Measurements from ENCODE around the gene EYS.

The EYS gene

DNA sequence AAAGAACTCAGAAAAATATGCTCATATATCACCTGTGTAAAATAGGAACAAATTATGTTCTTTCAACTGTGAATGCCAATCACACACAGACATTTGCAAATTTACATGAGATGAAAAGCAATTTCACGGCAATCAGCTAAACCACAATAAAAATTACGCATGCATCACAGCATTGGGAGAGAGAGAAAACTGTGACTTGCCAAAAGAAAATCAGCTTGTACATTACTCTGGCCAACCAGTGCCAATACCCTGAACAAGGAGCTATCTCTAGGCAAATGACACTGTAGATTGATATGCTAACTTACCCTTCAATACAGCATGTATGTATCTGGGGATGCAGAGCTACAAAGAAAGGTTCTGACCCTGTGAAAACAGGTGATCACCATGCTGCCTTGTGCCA lies 515.6 kb downstream of the EYS start:
- DNase-seq (ENCODE audit: extremely low spot score) = no peak
- TF ChIP-seq CTCF (IDR thresholded peaks at IDR 0.05; ENCODE audit: control extremely low read depth, extremely low read depth, low read depth, missing control alignments) = no peak
- ChIA-PET CTCF (no interaction called here), POLR2A (no interaction called here)

GRCh38 chr6:65189236-65189881 lies 517.7 kb downstream of the EYS start:
- DNase-seq (ENCODE audit: extremely low spot score) = no peak
- TF ChIP-seq CTCF (IDR thresholded peaks at IDR 0.05; ENCODE audit: control extremely low read depth, extremely low read depth, low read depth, missing control alignments) = no peak
- ChIA-PET CTCF (no interaction called here), POLR2A (no interaction called here)

DNA sequence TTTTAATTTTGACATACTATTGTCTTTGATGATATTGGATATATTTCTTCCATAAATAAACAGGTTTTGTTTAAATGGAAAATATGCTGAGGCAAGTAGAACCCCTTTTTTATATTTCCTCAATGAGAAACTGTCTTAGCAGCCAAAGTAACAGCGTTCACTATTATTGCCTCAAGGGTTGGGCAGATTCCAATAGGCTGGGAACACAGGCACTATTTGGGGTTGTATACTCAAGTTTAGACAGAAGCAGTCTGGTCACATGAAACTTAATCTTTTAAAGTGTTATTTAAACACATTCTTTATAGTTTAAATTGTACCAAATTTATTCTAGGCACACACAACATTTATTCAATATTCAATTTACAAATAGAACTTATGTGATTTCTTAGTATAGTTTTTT lies 520.2 kb downstream of the EYS start:
- no peak for DNase-seq (ENCODE audit: extremely low spot score)
- CTCF ChIA-PET = no interaction called here
- POLR2A ChIA-PET = no interaction called here

DNA sequence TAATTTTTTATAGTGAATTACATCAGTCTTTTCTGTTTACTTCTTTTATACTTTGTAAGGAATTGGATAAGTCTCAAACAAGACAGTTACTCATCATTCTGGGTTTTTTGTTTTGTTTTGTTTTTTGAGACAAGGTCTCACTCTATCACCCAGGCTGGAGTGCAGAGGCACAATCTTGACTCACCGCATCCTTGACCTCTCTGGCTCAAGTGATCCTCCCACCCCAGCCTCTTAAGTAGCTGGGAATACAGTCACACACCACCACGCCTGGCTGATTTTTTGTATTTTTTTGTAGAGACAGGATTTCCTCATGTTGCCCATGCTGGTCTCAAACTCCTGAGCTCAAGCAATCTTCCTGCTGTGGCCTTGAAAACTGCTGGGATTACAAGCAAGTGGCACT lies 524.3 kb downstream of the EYS start:
- no peak for DNase-seq (ENCODE audit: extremely low spot score)
- no peak for TF ChIP-seq CTCF (IDR thresholded peaks at IDR 0.05; ENCODE audit: control extremely low read depth, extremely low read depth, low read depth, missing control alignments)
- CTCF ChIA-PET = no interaction called here
- POLR2A ChIA-PET = no interaction called here

More for the DNA sequence above, 520.2 kb downstream of the EYS start:
- TF ChIP-seq CTCF (IDR thresholded peaks at IDR 0.05; ENCODE audit: control extremely low read depth, extremely low read depth, low read depth, missing control alignments) = no peak

DNA sequence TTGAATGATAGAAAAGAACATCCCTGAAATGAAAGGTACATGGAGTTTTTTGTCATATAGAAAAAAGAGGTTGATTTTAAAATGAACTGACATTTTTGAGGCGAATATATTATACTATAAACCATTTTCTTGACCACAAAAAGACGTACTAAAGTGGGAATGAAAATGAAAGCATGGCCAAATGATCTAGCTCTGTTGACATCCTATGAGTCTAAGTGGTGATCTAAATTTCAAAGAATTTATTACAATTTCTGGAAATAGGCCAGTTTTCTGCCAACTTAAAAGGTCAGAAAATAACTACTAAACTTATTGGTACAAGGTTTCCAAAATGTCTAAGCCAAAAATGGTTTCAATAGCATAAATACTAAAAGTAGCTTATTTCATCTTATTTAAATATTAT lies 536.8 kb downstream of the EYS start:
- POLR2A ChIA-PET = no interaction called here
- TF ChIP-seq CTCF (IDR thresholded peaks at IDR 0.05; ENCODE audit: control extremely low read depth, extremely low read depth, low read depth, missing control alignments) = no peak
- no peak for DNase-seq (ENCODE audit: extremely low spot score)
- CTCF ChIA-PET = interaction anchor here (1.0 kb wide), 1 partner anchor 10 kb away, joined by 3 read pairs; no protein-coding TSS in a partner anchor

GRCh38 chr6:65161661-65162060 lies 545.4 kb downstream of the EYS start:
- ChIA-PET POLR2A (no interaction called here), CTCF (no interaction called here)
- no peak for DNase-seq (ENCODE audit: extremely low spot score)
- no peak for TF ChIP-seq CTCF (IDR thresholded peaks at IDR 0.05; ENCODE audit: control extremely low read depth, extremely low read depth, low read depth, missing control alignments)

- DNase-seq (ENCODE audit: extremely low spot score) = no peak
- CTCF ChIA-PET = no interaction called here
- POLR2A ChIA-PET = no interaction called here
- TF ChIP-seq CTCF (IDR thresholded peaks at IDR 0.05; ENCODE audit: control extremely low read depth, extremely low read depth, low read depth, missing control alignments) = no peak
Measured at GRCh38 chr6:65157025-65157424, 550.0 kb downstream of the EYS start.

Data from GM10248 (cell line).